ENCODE data around the gene YIPF1. TPM values are rescaled to one million over a fixed set of nuclear protein-coding genes. Genes with fewer than 3 reads are reported as not detected.
"Not testable (repeated sequence)": the region's sequence is repeated elsewhere in the genome, so short reads cannot be mapped to it uniquely, and the experiment has no call there.

YIPF1 gene
- total RNA-seq, 4 donors from 2014 or later, result 16.8 to 21.4 (median 19.7) TPM

DNA sequence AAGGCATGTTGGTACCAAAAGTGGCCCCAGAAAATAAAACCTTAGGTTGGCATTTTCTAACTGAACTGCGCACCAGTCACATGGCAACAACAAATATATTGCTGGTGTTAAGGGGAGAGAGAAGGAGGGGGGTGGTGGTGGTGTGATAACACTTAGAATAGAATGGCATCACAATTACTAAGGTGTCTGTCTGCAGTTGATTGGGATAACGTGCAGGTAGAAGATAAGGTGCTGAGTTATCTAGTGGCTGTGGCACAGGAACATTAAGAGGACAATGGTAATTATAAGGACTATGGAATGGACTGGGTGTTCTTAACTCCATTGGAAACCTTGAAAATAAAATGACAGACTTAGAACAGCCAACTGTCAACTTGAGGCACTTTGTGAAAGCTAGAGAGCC is 1.4 kb upstream of the YIPF1 start:
- H3K27ac ChIP-seq (replicated peaks in 1 of 4), result no peak overlapping the region
- no peaks in the 10 kb centered on the region for H3K27me3 ChIP-seq
- no peak overlapping the region for H3K4me3 ChIP-seq
- H3K9me3 ChIP-seq, result no peaks in the 10 kb centered on the region
- 94% methylated on average over 2 of the region's 2 CpGs for WGBS
- peaks cover 13 to 27% (median 22%) of the 10 kb centered on the region in 4 donors for H3K4me1 ChIP-seq
- peaks cover 0 to 20% (median 13%) of the 10 kb centered on the region in 4 donors for H3K36me3 ChIP-seq
- TF ChIP-seq, protein P1, sequence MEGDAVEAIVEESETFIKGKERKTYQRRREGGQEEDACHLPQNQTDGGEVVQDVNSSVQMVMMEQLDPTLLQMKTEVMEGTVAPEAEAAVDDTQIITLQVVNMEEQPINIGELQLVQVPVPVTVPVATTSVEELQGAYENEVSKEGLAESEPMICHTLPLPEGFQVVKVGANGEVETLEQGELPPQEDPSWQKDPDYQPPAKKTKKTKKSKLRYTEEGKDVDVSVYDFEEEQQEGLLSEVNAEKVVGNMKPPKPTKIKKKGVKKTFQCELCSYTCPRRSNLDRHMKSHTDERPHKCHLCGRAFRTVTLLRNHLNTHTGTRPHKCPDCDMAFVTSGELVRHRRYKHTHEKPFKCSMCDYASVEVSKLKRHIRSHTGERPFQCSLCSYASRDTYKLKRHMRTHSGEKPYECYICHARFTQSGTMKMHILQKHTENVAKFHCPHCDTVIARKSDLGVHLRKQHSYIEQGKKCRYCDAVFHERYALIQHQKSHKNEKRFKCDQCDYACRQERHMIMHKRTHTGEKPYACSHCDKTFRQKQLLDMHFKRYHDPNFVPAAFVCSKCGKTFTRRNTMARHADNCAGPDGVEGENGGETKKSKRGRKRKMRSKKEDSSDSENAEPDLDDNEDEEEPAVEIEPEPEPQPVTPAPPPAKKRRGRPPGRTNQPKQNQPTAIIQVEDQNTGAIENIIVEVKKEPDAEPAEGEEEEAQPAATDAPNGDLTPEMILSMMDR (IDR thresholded peaks at IDR 0.05), result no peak
- intact Hi-C loops (cut with DNase I), result no loop called here
- DNase-seq (ENCODE audit: extremely low spot score), result no peak

DNA sequence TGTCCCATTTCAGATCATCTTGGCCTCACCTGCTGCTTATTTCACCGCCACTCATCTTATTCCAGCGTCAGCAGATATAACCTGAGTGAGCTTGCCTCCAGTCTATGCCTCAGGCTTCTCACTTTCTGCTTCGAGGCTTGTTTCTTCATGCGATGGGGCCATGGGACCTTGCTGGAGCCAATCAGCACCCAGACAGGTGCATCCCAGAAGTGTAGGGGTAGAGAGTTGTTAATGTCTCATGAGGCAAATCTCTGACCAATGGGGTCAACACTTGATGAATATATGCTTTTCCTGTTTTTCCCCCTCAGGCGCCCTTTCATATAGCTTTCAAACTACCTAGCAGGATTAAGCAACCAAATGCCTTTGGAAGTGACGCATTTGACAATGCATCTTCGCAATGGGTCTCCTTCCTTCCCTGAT is 935 bp upstream of the YIPF1 start:
- peaks cover 0 to 25% (median 15%) of the 10 kb centered on the region in 4 donors for H3K36me3 ChIP-seq
- H3K4me1 ChIP-seq, result peaks cover 13 to 26% (median 21%) of the 10 kb centered on the region in 4 donors
- peak overlapping the region; percentile 79 to 91 (median 81) for H3K27ac ChIP-seq (replicated peaks in 1 of 4)
- intact Hi-C loops (cut with DNase I), result no loop called here
- H3K4me3 ChIP-seq, result peak overlapping the region; percentile 86 to 98 (median 90)
- WGBS, result 86% methylated on average over 7 of the region's 7 CpGs
- no peak for DNase-seq (ENCODE audit: extremely low spot score)
- no peaks in the 10 kb centered on the region for H3K9me3 ChIP-seq
- H3K27me3 ChIP-seq, result no peaks in the 10 kb centered on the region
- no peak for TF ChIP-seq POLR2A (IDR thresholded peaks at IDR 0.05; ENCODE audit: low read depth)

DNA sequence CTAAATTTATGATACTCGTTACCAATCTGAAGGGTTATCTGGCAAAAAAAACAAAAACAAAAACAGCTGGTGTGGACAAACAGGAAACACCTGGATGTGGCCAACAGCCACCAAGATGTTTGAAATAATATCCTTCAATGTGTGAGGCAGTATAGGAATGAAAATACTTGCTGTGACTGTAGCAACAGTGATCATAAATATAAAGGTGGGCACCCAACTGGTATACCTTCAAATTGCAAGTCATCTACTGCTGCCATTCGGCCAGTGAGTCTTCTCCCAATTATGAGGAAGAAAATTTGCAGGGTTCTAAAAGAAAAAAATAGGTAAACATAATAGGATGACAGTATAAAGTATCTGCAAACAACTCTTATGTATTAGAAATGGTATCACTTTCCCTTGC is 916 bp downstream of the YIPF1 start:
- intact Hi-C loops (cut with DNase I), result loop anchor here (5.0 kb wide), 1 partner anchor 159 kb away; no protein-coding TSS in a partner anchor
- no peak for DNase-seq (ENCODE audit: extremely low spot score)
- WGBS, result 57% methylated on average over 2 of the region's 2 CpGs

DNA sequence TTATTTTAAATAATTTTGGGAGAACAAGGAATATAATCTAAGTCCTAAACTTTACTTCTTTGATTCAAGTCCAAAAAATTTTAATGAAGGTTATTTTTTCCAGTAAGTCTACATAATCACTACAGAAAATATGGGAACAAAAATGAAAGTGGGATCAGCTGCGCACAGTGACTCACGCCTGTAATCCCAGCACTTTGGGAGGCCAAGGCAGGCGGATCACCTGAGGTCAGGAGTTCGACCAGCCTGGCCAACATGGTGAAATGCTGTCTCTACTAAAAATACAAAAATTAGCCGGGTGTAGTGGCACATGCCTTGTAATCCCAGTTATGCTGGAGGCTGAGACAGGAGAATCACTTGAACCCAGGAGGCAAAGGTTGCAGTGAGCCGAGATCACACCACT is 6.0 kb downstream of the YIPF1 start:
- 95% methylated on average over 6 of the region's 6 CpGs for WGBS

More for the DNA sequence above, 916 bp downstream of the YIPF1 start:
- peak overlapping the region; percentile 86 to 98 (median 90) for H3K4me3 ChIP-seq
- peak overlapping the region; percentile 79 to 91 (median 81) for H3K27ac ChIP-seq (replicated peaks in 1 of 4)
- peaks cover 0 to 39% (median 16%) of the 10 kb centered on the region in 4 donors for H3K36me3 ChIP-seq
- TF ChIP-seq, protein P1 (IDR thresholded peaks at IDR 0.05), result no peak
- TF ChIP-seq POLR2AphosphoS5 (IDR thresholded peaks at IDR 0.05) (no peak), POLR2A (IDR thresholded peaks at IDR 0.05; ENCODE audit: low read depth) (no peak), EP300 (IDR thresholded peaks at IDR 0.05) (no peak)
- H3K9me3 ChIP-seq, result no peaks in the 10 kb centered on the region
- no peaks in the 10 kb centered on the region for H3K27me3 ChIP-seq
- H3K4me1 ChIP-seq, result peaks cover 13 to 26% (median 21%) of the 10 kb centered on the region in 4 donors

DNA sequence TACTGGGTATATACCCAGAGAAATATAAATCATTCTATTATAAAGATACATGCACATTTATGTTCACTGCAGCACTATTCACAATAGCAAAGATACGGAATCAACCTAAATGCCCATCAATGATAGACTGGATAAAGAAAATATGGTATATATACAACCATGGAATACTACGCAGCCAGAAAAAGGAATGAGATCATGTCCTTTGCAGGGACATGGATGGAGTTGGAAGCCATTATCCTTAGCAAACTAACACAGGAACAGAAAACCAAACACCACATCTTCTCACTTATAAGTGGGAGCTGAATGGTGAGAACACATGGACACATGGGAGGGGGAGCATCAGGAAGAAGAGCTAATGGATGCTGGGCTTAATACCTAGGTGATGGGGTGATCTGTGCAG is 7.7 kb downstream of the YIPF1 start:
- H3K27ac ChIP-seq (replicated peaks in 1 of 4); DNase-seq (ENCODE audit: extremely low spot score); H3K27me3 ChIP-seq; H3K9me3 ChIP-seq; H3K4me3 ChIP-seq; H3K4me1 ChIP-seq; intact Hi-C loops (cut with DNase I): not testable (repeated sequence)
- WGBS, result 97% methylated on average over 2 of the region's 2 CpGs
- H3K36me3 ChIP-seq, result peaks cover 21 to 83% (median 51%) of the 10 kb centered on the region in 4 donors

More for the DNA sequence above, 6.0 kb downstream of the YIPF1 start:
- DNase-seq (ENCODE audit: extremely low spot score); H3K27me3 ChIP-seq; H3K9me3 ChIP-seq; H3K4me1 ChIP-seq; intact Hi-C loops (cut with DNase I); H3K4me3 ChIP-seq; H3K27ac ChIP-seq (replicated peaks in 1 of 4): not testable (repeated sequence)
- peaks cover 10 to 77% (median 42%) of the 10 kb centered on the region in 4 donors for H3K36me3 ChIP-seq

DNA sequence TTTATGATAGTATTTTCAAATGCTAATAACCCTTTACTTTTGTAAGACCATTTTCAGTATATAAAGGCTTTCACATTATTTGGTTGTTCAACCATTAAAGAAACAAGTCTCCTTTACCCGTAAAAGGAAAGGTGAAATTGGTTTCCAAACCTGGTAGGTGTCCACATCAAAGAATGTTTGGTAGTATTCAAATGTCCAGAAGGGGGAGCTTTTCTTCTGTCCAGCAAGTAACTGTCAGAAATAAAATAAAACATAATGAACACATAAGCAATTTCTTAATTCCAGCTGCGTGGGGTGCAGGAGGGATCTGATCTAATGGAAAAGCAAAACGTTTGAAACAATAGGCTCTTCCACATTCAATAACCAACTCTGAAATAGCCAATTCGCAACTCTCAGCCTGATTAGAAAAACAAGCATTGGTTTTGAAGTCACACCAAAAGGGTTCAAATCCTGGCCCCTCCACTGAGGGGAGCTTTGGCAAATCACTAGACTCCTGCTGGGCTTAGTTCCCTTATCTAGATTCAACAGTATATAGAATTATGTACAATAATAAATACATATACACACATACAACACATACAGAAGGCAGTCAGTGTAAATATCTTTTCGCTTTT is 11.0 kb downstream of the YIPF1 start:
- Histone ChIP-seq H3K4me3 (no peak overlapping the region), H3K27me3 (no peaks in the 10 kb centered on the region), H3K27ac (replicated peaks in 1 of 4) (no peak overlapping the region), H3K9me3 (no peaks in the 10 kb centered on the region), H3K4me1 (peaks cover 0 to 3% (median 0%) of the 10 kb centered on the region in 4 donors), H3K36me3 (peaks cover 23 to 88% (median 69%) of the 10 kb centered on the region in 4 donors)
- TF ChIP-seq POLR2A (IDR thresholded peaks at IDR 0.05; ENCODE audit: low read depth), result no peak
- TF ChIP-seq, protein P1 (IDR thresholded peaks at IDR 0.05), result peak; percentile 54 to 59 (median 58)
- DNase-seq (ENCODE audit: extremely low spot score), result no peak
- intact Hi-C loops (cut with DNase I), result loop anchor here (2.0 kb wide), 1 partner anchor 72 kb away; no protein-coding TSS in a partner anchor
- 46% methylated on average over 5 of the region's 5 CpGs for WGBS

DNA sequence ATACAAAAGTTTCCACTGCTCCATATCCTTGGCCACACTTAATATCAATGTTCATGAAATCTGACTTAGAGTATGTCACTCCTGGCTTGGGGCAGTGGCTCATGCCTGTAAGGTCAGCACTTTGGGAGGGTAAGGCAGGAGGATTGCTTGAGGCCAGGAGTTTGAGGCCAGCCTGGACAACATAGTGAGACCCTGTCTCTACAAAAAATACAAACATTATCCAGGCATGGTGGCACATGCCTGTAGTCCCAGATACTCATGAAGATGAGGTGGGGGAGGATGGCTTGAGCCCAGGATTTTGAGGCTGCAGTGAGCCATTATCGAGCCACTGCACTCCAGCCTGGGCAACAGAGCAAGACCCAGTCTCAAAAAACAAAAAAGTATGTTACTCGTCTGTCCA is 14.4 kb downstream of the YIPF1 start:
- H3K9me3 ChIP-seq; H3K27me3 ChIP-seq; H3K4me1 ChIP-seq; H3K27ac ChIP-seq (replicated peaks in 1 of 4); intact Hi-C loops (cut with DNase I); H3K4me3 ChIP-seq; DNase-seq (ENCODE audit: extremely low spot score): not testable (repeated sequence)
- peaks cover 33 to 94% (median 74%) of the 10 kb centered on the region in 4 donors for H3K36me3 ChIP-seq
- WGBS, result 96% methylated on average over 2 of the region's 2 CpGs
